SKM-1 (cell line): ENCODE measurements around the gene NUF2.

Experiments used
- DNase-seq: peaks from one replicate; lab custom pipeline; 2025; ENCODE audit not compliant: unreplicated experiment; lab: John Stamatoyannopoulos, UW

The NUF2 gene

DNA sequence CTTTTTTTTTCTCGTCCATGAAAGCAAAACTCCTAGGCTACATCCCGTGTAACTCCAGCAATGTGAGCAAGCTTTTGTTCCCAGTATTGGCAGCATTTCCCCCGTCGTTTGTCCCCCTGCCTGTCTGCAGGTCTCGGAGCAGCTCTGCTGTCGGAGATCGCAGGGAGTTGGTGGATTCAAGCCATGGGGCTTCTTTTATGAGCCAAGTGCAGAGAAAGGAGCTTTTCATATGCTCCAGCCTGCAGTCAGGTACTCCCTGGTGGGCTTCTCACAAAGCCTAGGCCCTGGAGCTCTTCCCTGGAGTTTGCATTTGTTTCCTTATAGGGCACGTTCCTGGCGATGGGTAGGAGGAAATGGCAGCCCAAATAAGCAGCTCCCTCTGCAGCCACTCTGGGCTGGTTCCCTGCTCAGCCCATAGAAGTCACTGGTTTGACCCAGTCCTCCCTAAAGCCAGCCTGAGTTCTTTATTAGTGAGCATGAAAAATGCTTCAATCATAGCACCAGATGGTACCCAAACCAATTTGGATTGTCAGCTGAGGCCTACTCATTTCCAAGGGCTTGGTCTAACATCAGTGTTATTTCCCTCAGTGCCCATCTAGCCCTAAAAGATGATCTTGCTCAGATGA is 78.3 kb downstream of the NUF2 start:
- no peak for DNase-seq

DNA sequence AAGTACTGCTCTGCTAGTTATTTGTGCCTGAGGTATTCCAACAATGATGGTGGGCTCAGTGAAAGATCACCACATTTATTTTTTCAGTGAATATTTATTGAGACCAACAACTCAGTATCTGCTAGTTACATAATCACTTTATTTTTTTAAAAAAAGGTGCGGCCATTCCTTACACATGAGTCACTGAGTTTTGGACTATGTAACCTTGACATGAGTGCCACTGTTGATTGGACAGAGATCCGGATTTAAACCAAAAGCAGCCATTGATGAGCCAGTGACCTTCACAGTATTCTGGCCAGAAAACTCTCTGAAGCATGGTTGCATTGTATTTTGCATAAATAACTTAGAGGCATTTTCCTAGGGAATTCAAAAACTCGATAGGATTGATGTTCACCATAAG is 79.5 kb downstream of the NUF2 start:
- no peak for DNase-seq
